Type B pancreatic cell (in vitro differentiated cells): ENCODE measurements around the gene TMEM198. TPM values are rescaled to one million over a fixed set of nuclear protein-coding genes. Genes with fewer than 3 reads are reported as not detected.

Experiments used
- DNase-seq: peaks from one replicate; pipeline ENCODE4 v3.0.0; 2021; ENCODE audit warnings: mixed read lengths; ENCODE audit not compliant: unreplicated experiment; ENCODE audit errors: extremely low spot score
- H3K27ac Mint-ChIP-seq: 2 replicates; pipeline ENCODE4 v1.8.0; 2021; ENCODE audit warnings: mild to moderate bottlenecking, mixed read lengths
- H3K27me3 Mint-ChIP-seq: 2 replicates; pipeline ENCODE4 v1.8.0; 2021; ENCODE audit warnings: mixed read lengths
- H3K36me3 Mint-ChIP-seq: 2 replicates; pipeline ENCODE4 v1.8.0; 2021; ENCODE audit warnings: mixed read lengths
- H3K4me1 Mint-ChIP-seq: one replicate; pipeline ENCODE4 v1.8.0; 2021; ENCODE audit warnings: mixed read lengths; ENCODE audit not compliant: unreplicated experiment
- H3K4me3 Mint-ChIP-seq: 2 replicates; pipeline ENCODE4 v1.8.0; 2021; ENCODE audit warnings: mild to moderate bottlenecking, mixed read lengths
- H3K9me3 Mint-ChIP-seq: 2 replicates; pipeline ENCODE4 v1.8.0; 2021; ENCODE audit warnings: mixed read lengths
- CTCF ChIP-seq: fragments of 200-600 bp; sonication (generic); conservative IDR thresholded peaks from 2 replicates; pipeline ENCODE4 v1.5.0; 2021; ENCODE audit warnings: antibody characterized with exemption, mild to moderate bottlenecking
- total RNA-seq: library from RNA; stranded (reverse); gene quantifications from 2 replicates; pipeline ENCODE4 v1.2.1, GENCODE V29; 2021; ENCODE audit warnings: low replicate concordance

Gene TMEM198
- total RNA-seq, 1 donor from 2014 or later: 7.8 TPM

- H3K4me1 Mint-ChIP-seq: peaks cover 16% of the 10 kb centered on the region
- no peak overlapping the region for H3K4me3 Mint-ChIP-seq
- H3K27ac Mint-ChIP-seq: no peak overlapping the region
- H3K27me3 Mint-ChIP-seq: peaks cover 50% of the 10 kb centered on the region
- H3K36me3 Mint-ChIP-seq: no peaks in the 10 kb centered on the region
- no peaks in the 10 kb centered on the region for H3K9me3 Mint-ChIP-seq
- TF ChIP-seq CTCF: no peak
- no peak for DNase-seq
Measured at GRCh38 chr2:219531639-219532377, 12.0 kb upstream of the TMEM198 start.

DNA sequence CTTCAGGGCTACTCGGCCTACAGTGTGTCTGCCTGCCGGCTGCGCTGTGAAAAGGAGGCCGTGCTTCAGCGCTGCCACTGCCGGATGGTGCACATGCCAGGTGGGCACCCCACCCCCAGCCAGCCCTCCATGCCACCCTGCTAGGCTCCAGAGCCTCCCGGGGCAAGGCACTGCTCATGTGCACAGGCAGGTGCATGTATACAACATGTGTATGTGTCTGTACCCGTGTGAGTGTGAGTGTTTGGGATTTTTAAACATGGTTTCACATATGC is 11.5 kb upstream of the TMEM198 start:
- no peak for TF ChIP-seq CTCF
- Mint-ChIP-seq H3K27me3 (peaks cover 45% of the 10 kb centered on the region), H3K9me3 (no peaks in the 10 kb centered on the region), H3K4me1 (peaks cover 11% of the 10 kb centered on the region), H3K27ac (no peak overlapping the region), H3K36me3 (no peaks in the 10 kb centered on the region), H3K4me3 (no peak overlapping the region)
- DNase-seq: no peak

DNA sequence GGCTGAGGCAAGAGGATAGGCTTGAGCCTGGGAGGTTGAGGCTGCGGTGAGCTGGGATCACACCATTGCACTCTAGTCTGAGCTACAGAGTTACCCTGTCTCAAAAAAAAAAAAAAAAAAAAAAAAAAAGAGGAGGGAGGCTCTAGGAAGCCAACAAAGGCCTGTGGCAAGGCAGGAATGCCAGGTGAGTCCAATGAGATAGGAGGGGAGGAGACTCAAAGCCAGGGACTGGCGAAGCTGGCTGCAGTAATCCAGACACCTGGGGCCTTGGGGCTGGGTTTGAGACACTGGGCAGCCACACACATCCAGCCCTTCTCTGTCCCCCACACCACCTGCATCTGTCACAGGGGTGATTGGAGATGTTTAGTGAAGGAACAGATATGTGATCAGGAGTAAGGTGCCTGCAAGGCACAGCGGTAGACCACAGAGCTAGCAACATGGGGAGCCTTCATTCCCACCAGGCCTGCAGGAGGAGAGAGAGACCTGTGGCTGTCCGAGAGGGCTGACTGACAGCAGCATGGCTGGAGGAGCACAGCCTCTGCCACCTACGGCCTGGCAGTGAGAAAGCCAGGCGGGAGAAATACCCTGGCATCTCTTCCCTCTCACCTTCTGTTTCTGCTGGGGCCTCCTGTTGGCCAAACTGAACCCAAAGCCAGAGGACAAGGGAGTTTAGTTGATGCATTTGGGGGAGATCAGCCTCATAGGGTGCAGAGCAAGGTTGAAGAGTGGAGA is 9.7 kb upstream of the TMEM198 start:
- TF ChIP-seq CTCF: no peak
- H3K4me1 Mint-ChIP-seq: peaks cover 1% of the 10 kb centered on the region
- peaks cover 30% of the 10 kb centered on the region for H3K27me3 Mint-ChIP-seq
- no peaks in the 10 kb centered on the region for H3K9me3 Mint-ChIP-seq
- H3K4me3 Mint-ChIP-seq: no peak overlapping the region
- H3K36me3 Mint-ChIP-seq: no peaks in the 10 kb centered on the region
- no peak overlapping the region for H3K27ac Mint-ChIP-seq
- no peak for DNase-seq

DNA sequence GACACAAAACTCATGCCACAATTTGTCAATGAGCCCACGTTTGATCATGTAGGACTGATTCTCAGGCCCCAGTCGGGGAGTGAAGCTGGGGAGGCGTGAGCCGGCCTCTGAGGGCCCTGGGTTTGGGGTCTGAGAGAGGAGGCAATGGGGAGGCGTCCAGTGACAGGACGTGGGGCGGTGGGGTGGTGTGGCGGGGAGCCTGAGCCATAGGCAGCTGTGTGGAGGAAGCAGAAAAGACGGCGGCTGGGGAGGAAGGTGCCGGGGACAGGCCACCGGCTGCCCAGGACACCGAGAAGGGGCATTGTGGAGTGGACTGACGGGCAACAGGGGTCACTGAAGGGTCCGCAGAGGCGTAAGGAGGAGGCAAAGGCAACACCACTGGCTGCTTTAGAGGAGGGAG is 7.4 kb upstream of the TMEM198 start:
- no peak overlapping the region for H3K4me3 Mint-ChIP-seq
- no peak overlapping the region for H3K27ac Mint-ChIP-seq
- no peaks in the 10 kb centered on the region for H3K9me3 Mint-ChIP-seq
- peaks cover 7% of the 10 kb centered on the region for H3K27me3 Mint-ChIP-seq
- no peak for TF ChIP-seq CTCF
- H3K36me3 Mint-ChIP-seq: peaks cover 3% of the 10 kb centered on the region
- no peaks in the 10 kb centered on the region for H3K4me1 Mint-ChIP-seq
- DNase-seq: no peak

- Mint-ChIP-seq H3K27me3 (peaks cover 4% of the 10 kb centered on the region), H3K9me3 (no peaks in the 10 kb centered on the region), H3K27ac (peak overlapping the region; percentile 63), H3K36me3 (peaks cover 3% of the 10 kb centered on the region), H3K4me1 (no peaks in the 10 kb centered on the region), H3K4me3 (no peak overlapping the region)
- DNase-seq: no peak
- TF ChIP-seq CTCF: no peak
Measured at GRCh38 chr2:219536967-219537366, 6.9 kb upstream of the TMEM198 start.
